B cell (primary cell): ENCODE measurements around the gene TREH. TPM values are rescaled to one million over a fixed set of nuclear protein-coding genes. Genes with fewer than 3 reads are reported as not detected.

Source experiments
- ATAC-seq: fragments of 200-7000 bp; cut with Tn5 transposase; one replicate; pipeline ENCODE4 v1.10.0; 2021; ENCODE audit warnings: low read depth, mild to moderate bottlenecking, moderate number of reproducible peaks, moderate library complexity
- CTCF ChIA-PET: fragments of 350-600 bp; sonication (Branson Sonifier 250); formaldehyde crosslinking; loops from one replicate; lab custom pipeline; 2021; ENCODE audit warnings: antibody characterized with exemption, inconsistent platforms; lab: Charles Lee
- POLR2A ChIA-PET: fragments of 350-600 bp; sonication (Branson Sonifier 250); formaldehyde crosslinking; loops from one replicate; lab custom pipeline; 2021; ENCODE audit warnings: antibody characterized with exemption; lab: Charles Lee
- DNase-seq: peaks from one replicate; pipeline ENCODE4 v3.0.0; 2013
- H2AFZ ChIP-seq: 2 replicates; pipeline ENCODE4 v1.6.1; 2012; ENCODE audit warnings: mild to moderate bottlenecking, low read depth, low read length; ENCODE audit not compliant: insufficient read depth, poor library complexity, severe bottlenecking
- H3K27ac ChIP-seq, 2 donors: 1 replicate in 1 of 2; 2 replicates in 1 of 2; pipeline ENCODE4 v1.5.1; 2012 to 2013; ENCODE audit warnings: low read length in 2 of 2, mild to moderate bottlenecking in 2 of 2, moderate library complexity in 1 of 2
- H3K27me3 ChIP-seq, 4 experiments: fragments of 200-600 bp in 1 of 4; sonication (generic) in 1 of 4; replicated peaks in 1 of 4; 1 replicate in 2 of 4; 2 replicates in 2 of 4; pipeline versions ENCODE4 v1.6.1 to v1.7.0; 2013 to 2016; ENCODE audit warnings: low read length in 3 of 4, mild to moderate bottlenecking in 2 of 4, mixed read lengths in 1 of 4, moderate library complexity in 1 of 4; ENCODE audit not compliant: insufficient read depth in 4 of 4, control insufficient read depth in 3 of 4; ENCODE audit errors: control extremely low read depth in 1 of 4
- H3K36me3 ChIP-seq, 2 experiments: replicated peaks in 1 of 2; 1 replicate in 1 of 2; 2 replicates in 1 of 2; pipeline versions ENCODE4 v1.6.1 to v1.7.1; 2013; ENCODE audit warnings: low read length in 1 of 2; ENCODE audit not compliant: insufficient read depth in 2 of 2, control insufficient read depth in 1 of 2; ENCODE audit errors: control extremely low read depth in 1 of 2, extremely low read depth in 1 of 2
- H3K4me1 ChIP-seq, 2 donors: fragments of 200-600 bp in 1 of 2; sonication (generic) in 1 of 2; 1 replicate in 1 of 2; 2 replicates in 1 of 2; pipeline versions ENCODE4 v1.5.1 to v1.6.1; 2013 to 2017; ENCODE audit warnings: low read length in 2 of 2; ENCODE audit not compliant: control insufficient read depth in 2 of 2, insufficient read depth in 2 of 2
- H3K4me2 ChIP-seq: replicated peaks from 2 replicates; pipeline ENCODE3; 2012; ENCODE audit warnings: mild to moderate bottlenecking, low read depth, low read length; ENCODE audit not compliant: poor library complexity, severe bottlenecking
- H3K4me3 ChIP-seq, 5 experiments: fragments of 200-600 bp in 1 of 5; sonication (generic) in 1 of 5; 1 replicate in 3 of 5; 2 replicates in 2 of 5; pipeline versions ENCODE4 v1.5.1 to v1.7.0; 2011 to 2016; ENCODE audit warnings: low read length in 4 of 5, mild to moderate bottlenecking in 4 of 5, low read depth in 2 of 5, control low read depth in 1 of 5, moderate library complexity in 1 of 5; ENCODE audit not compliant: insufficient read depth in 1 of 5; ENCODE audit errors: control extremely low read depth in 1 of 5, extremely low read depth in 1 of 5
- H3K79me2 ChIP-seq: fragments of 200-600 bp; sonication (generic); one replicate; pipeline ENCODE4 v1.6.0; 2016; ENCODE audit warnings: low read length; ENCODE audit not compliant: control insufficient read depth, insufficient read depth
- H3K9ac ChIP-seq: fragments of 200-600 bp; sonication (generic); 2 replicates; pipeline ENCODE4 v1.6.1; 2017; ENCODE audit warnings: mild to moderate bottlenecking, low read length, moderate library complexity
- H3K9me3 ChIP-seq, 3 donors: one replicate each; pipeline versions ENCODE4 v1.6.1 to v1.7.1; 2013; ENCODE audit warnings: low read length in 2 of 3; ENCODE audit not compliant: control insufficient read depth in 2 of 3, insufficient read depth in 1 of 3; ENCODE audit errors: control extremely low read depth in 1 of 3
- H4K20me1 ChIP-seq: 2 replicates; pipeline ENCODE4 v1.6.0; 2012; ENCODE audit warnings: mild to moderate bottlenecking, low read length; ENCODE audit not compliant: insufficient read depth, control insufficient read depth, poor library complexity, severe bottlenecking
- H3K27ac Mint-ChIP-seq: one replicate; pipeline ENCODE4 v1.8.0; 2021; ENCODE audit warnings: mixed read lengths
- H3K27me3 Mint-ChIP-seq: one replicate; pipeline ENCODE4 v1.8.0; 2021; ENCODE audit warnings: mixed read lengths
- H3K4me1 Mint-ChIP-seq: one replicate; pipeline ENCODE4 v1.8.0; 2021; ENCODE audit warnings: mixed read lengths
- H3K4me3 Mint-ChIP-seq: one replicate; pipeline ENCODE4 v1.8.0; 2021; ENCODE audit warnings: mixed read lengths
- H3K9me3 Mint-ChIP-seq: one replicate; pipeline ENCODE4 v1.8.0; 2022; ENCODE audit warnings: mixed read lengths; ENCODE audit not compliant: insufficient read depth
- EZH2 ChIP-seq: IDR thresholded peaks from 2 replicates; pipeline ENCODE4 v1.6.1; 2012; ENCODE audit warnings: borderline replicate concordance, low read depth, mild to moderate bottlenecking, moderate library complexity, low read length; ENCODE audit not compliant: insufficient read depth, poor library complexity, severe bottlenecking
- WGBS: methylation state at CpG from one replicate; pipeline ENCODE4 v1.1.5; 2013; ENCODE audit warnings: missing lambda C conversion rate; ENCODE audit not compliant: insufficient coverage; 5-methylcytosine and 5-hydroxymethylcytosine counted together
- intact Hi-C: fragments of 100-400 bp; cut with micrococcal nuclease; formaldehyde crosslinking; loops from one replicate; pipeline ENCODE4 v1.10.0; 2022
- polyA plus RNA-seq: library from polyadenylated mRNA; depleted of rRNA; stranded (reverse); fragments of >200 nt; gene quantifications from 2 replicates; pipeline ENCODE4 v1.2.3, GENCODE V29; 2012
- total RNA-seq, 2 donors: library from RNA; stranded (reverse); fragments of 120-200 nt in 1 of 2; gene quantifications; 1 replicate in 1 of 2; 2 replicates in 1 of 2; pipeline versions ENCODE4 v1.2.3 to v1.2.4, GENCODE V29; 2013 to 2022
- TF ChIP-seq, protein P1 (sequence below): fragments of 200-600 bp; IDR thresholded peaks from one replicate; pipeline ENCODE4 v1.8.0; 2022; ENCODE audit warnings: antibody characterized with exemption, mild to moderate bottlenecking

Gene TREH
- total and polyA plus RNA-seq, 2 donors (not counting 1 experiment from before 2014, with no cell fraction given), result not detected

DNA sequence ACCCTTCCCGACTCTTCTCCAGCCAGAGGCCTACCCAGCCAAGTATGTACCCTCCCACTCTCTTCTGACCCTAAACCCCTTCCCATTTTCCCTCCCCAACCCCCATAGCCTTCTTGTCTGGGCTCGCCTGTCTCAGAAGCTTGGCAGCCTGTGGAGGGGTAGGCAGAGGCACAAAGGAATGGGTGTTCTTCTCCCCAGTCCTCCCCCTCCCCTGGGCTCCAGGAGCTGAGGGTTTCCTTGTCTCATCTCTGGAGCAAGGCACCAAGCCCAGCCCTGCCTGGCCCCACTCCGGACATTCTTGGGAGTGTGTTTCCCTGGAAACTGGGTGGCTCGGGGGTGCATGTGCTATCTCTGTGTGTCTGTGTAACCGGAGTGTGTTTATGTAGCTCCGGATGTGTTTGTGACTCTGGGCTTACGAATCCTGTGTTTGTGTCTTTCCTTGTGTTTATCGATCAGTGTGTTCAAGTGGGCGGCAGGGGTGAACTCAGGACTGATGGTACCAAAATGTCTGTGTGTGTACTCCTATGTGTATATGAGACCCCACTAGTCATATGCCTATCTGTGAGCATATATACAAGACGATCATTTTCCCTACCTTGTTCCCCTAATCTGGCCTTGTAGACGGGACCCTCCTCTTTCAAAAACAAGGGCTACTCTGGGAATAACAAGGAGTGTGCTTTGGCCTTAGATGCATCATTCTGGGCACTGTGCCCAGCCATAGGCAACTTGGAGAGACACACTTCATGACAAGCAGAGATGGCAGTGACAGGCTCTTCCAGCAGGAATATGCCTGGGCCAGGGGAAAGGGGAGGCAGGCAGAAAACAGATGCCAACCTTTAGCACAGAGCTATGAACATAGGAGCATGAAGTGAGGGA lies 61.1 kb downstream of the TREH start:
- DNase-seq (no peak), ATAC-seq (no peak)
- ChIA-PET CTCF (interaction anchor here (0.6 kb wide), 1 partner anchor 136 kb away, joined by 3 read pairs; no protein-coding TSS in a partner anchor), POLR2A (no interaction called here)
- H3K4me3 ChIP-seq, result no peak overlapping the region
- Mint-ChIP-seq H3K4me3 (no peak overlapping the region), H3K27ac (no peak overlapping the region), H3K9me3 (no peaks in the 10 kb centered on the region), H3K27me3 (peaks cover 43% of the 10 kb centered on the region), H3K4me1 (peaks cover 14% of the 10 kb centered on the region)
- H3K27me3 ChIP-seq, result peaks cover 0 to 38% (median 20%) of the 10 kb centered on the region in 4 experiments
- no peak overlapping the region for H2AFZ ChIP-seq
- H3K4me2 ChIP-seq, result no peak overlapping the region
- no peaks in the 10 kb centered on the region for H3K36me3 ChIP-seq
- TF ChIP-seq, protein P1, sequence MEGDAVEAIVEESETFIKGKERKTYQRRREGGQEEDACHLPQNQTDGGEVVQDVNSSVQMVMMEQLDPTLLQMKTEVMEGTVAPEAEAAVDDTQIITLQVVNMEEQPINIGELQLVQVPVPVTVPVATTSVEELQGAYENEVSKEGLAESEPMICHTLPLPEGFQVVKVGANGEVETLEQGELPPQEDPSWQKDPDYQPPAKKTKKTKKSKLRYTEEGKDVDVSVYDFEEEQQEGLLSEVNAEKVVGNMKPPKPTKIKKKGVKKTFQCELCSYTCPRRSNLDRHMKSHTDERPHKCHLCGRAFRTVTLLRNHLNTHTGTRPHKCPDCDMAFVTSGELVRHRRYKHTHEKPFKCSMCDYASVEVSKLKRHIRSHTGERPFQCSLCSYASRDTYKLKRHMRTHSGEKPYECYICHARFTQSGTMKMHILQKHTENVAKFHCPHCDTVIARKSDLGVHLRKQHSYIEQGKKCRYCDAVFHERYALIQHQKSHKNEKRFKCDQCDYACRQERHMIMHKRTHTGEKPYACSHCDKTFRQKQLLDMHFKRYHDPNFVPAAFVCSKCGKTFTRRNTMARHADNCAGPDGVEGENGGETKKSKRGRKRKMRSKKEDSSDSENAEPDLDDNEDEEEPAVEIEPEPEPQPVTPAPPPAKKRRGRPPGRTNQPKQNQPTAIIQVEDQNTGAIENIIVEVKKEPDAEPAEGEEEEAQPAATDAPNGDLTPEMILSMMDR, result no peak
- TF ChIP-seq EZH2, result no peak
- no peaks in the 10 kb centered on the region for H3K79me2 ChIP-seq
- no peaks in the 10 kb centered on the region for H4K20me1 ChIP-seq
- no peaks in the 10 kb centered on the region for H3K9me3 ChIP-seq
- WGBS, result 88% methylated on average over 5 of the region's 11 CpGs
- H3K9ac ChIP-seq, result no peak overlapping the region
- intact Hi-C loops, result no loop called here
- H3K4me1 ChIP-seq, result peaks cover 8 to 12% of the 10 kb centered on the region in 2 donors
- no peak overlapping the region for H3K27ac ChIP-seq

DNA sequence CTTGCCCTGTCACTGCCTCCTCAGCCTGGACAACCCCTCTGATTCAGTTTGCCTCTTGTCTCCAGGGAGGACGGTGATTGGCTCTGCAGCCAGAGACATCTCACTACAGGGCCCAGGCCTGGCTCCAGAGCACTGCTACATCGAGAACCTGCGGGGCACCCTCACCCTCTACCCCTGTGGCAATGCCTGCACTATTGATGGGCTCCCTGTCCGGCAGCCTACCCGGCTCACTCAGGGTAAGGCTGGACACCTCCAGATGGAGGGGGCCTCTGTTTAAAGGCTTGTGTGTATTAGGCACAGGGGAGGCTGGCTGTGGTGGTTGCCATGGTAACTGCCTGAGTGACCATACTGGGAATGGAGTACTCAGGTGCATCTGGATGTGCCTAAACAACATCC lies 63.5 kb downstream of the TREH start:
- ChIA-PET CTCF (no interaction called here), POLR2A (no interaction called here)
- WGBS, result 90% methylated on average over 1 of the region's 5 CpGs
- Histone ChIP-seq H3K4me2 (no peak overlapping the region), H3K36me3 (no peaks in the 10 kb centered on the region), H3K4me3 (no peak overlapping the region), H3K9me3 (no peaks in the 10 kb centered on the region), H2AFZ (no peak overlapping the region), H3K9ac (no peak overlapping the region), H3K27ac (no peak overlapping the region), H3K27me3 (peaks cover 0 to 36% (median 20%) of the 10 kb centered on the region in 4 experiments), H3K4me1 (peaks cover 8 to 10% of the 10 kb centered on the region in 2 donors), H3K79me2 (no peaks in the 10 kb centered on the region), H4K20me1 (no peaks in the 10 kb centered on the region)
- no peak for DNase-seq
- no peak for TF ChIP-seq EZH2
- TF ChIP-seq, protein P1, result no peak
- H3K4me1 Mint-ChIP-seq, result peaks cover 10% of the 10 kb centered on the region
- no peak overlapping the region for H3K4me3 Mint-ChIP-seq
- no peaks in the 10 kb centered on the region for H3K9me3 Mint-ChIP-seq
- H3K27me3 Mint-ChIP-seq, result peaks cover 41% of the 10 kb centered on the region
- intact Hi-C loops, result no loop called here
- H3K27ac Mint-ChIP-seq, result no peak overlapping the region
- no peak for ATAC-seq
